PFSK-1 (cell line): ENCODE results near the gene AIF1L.

ENCODE experiments used
- FOXP2 ChIP-seq: optimal IDR thresholded peaks from 2 replicates; pipeline ENCODE3; 2011; ENCODE audit warnings: borderline replicate concordance, control low read depth, inconsistent platforms; ENCODE audit not compliant: insufficient read depth; ENCODE audit errors: extremely low read length, extremely low read depth
- POLR2AphosphoS5 ChIP-seq: IDR thresholded peaks from 2 replicates; pipeline ENCODE4 v1.6.1; 2012; ENCODE audit warnings: low read depth, mild to moderate bottlenecking, control low read depth, low read length, moderate library complexity
- REST ChIP-seq, 2 experiments: IDR thresholded peaks; 2 replicates each; pipeline versions ENCODE4 v1.6.1 to v1.8.0; 2011 to 2012; ENCODE audit warnings: low read depth in 2 of 2, low read length in 2 of 2, control low read depth in 1 of 2, inconsistent platforms in 1 of 2, mild to moderate bottlenecking in 1 of 2, moderate library complexity in 1 of 2; ENCODE audit not compliant: insufficient read depth in 1 of 2
- SIN3A ChIP-seq: IDR thresholded peaks from 2 replicates; pipeline ENCODE4 v1.6.1; 2012; ENCODE audit warnings: mild to moderate bottlenecking, low read length, moderate library complexity, borderline replicate concordance; ENCODE audit not compliant: insufficient read depth
- TAF1 ChIP-seq: IDR thresholded peaks from 2 replicates; pipeline ENCODE4 v1.6.1; 2012; ENCODE audit warnings: low read length, control low read depth, borderline replicate concordance; ENCODE audit not compliant: insufficient read depth

The AIF1L gene

DNA sequence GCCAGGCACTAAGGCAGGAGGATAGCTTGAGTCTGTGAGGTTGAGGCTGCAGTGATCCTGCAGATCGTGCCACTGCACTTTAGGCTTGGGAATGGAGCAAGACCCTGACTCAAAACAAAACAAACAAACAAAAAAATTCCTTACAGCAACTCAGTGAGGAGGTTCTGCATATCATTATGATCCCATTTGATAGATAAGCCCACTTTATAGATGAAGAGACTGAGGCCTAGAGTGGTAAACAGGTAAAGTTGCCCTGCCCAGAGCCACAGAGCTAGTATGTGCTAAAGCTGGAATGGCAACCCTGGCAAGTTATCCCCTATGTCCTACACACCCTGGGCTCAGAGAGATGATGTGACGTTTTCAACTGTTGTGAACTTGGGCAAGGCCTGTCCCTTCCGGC is 7.2 kb downstream of the AIF1L start:
- no peak for TF ChIP-seq POLR2AphosphoS5
- no peak for TF ChIP-seq SIN3A
- TF ChIP-seq REST (IDR thresholded peaks at IDR 0.05; ENCODE audit: insufficient read depth in 1 of 2, low read depth in 2 of 2, low read length in 2 of 2): no peak
- TF ChIP-seq TAF1: no peak
- no peak for TF ChIP-seq FOXP2

DNA sequence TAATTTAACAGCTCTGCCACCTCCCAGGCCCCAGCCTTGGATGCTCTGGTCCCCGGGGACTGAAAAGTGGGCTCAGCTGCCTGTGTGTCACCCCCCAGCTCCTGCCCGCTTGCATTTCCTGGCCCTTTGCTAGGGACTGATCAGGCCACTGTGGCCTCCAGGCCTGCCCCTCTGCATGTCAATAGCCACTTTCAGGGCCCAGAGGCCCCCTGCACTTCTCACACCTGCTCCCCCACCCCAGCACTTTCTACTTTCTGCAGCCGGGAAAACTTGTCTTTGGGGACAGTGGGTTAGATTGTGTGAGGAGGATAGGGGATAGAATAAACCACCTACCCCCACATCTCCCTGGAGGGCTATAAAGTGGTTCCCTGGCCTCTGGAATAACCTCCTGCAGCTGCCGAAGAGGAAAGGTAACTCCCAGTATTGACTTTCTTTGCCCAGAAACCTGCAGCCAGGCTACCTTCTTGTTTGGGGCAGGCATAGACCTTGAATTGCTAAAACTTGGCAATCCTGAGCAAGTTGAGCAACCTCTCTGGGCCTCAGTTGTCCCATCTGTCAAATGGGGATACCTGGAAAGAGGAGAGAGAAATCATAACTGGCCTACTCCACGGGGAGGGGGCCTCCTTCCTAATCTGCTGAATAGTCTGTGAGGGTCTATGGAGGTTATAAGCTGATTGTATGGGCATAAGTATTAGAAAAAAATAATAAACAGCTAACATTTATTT is 7.8 kb downstream of the AIF1L start:
- TF ChIP-seq TAF1 (no peak), FOXP2 (no peak), SIN3A (no peak), REST (IDR thresholded peaks at IDR 0.05; ENCODE audit: insufficient read depth in 1 of 2, low read depth in 2 of 2, low read length in 2 of 2) (no peak), POLR2AphosphoS5 (no peak)

- TF ChIP-seq REST (IDR thresholded peaks at IDR 0.05; ENCODE audit: insufficient read depth in 1 of 2, low read depth in 2 of 2, low read length in 2 of 2): no peak
These were observed 9.6 kb downstream of the AIF1L start for GRCh38 chr9:131105952-131106351.

GRCh38 chr9:131107760-131108159 is 11.4 kb downstream of the AIF1L start:
- no peak for TF ChIP-seq TAF1
- no peak for TF ChIP-seq FOXP2
- TF ChIP-seq REST (IDR thresholded peaks at IDR 0.05; ENCODE audit: insufficient read depth in 1 of 2, low read depth in 2 of 2, low read length in 2 of 2): no peak
- no peak for TF ChIP-seq POLR2AphosphoS5
- no peak for TF ChIP-seq SIN3A

DNA sequence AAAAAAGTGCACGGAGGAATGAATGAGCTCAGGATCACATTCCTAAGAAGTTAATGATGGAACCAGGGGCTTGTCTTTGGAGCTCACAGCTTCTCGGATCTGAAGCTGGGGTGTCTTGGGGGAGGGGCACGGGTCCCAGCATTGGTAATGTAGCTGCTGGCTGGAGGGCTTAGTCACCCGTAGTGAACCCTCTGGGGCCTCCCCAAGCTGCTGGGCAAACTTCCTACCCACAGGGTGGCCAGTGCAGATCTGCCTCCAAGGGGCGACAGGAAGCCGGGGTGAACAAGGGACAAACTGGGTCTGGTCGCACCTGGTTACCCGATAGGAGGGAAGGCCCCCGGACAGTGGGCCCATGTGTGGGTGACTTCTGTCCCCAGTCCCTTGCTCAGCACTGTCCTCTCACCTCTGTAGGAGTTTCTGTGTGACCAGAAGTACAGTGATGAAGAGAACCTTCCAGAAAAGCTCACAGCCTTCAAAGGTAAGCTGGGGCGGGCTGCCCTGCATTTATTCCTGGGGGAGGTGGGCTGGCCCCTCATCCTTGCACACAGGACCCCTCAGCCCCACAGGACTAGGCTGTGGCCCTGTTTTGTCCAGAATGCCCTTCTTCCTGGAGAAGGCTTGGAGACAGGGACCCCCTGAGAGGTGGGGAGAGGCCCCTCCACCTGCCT is 15.0 kb downstream of the AIF1L start:
- TF ChIP-seq REST (IDR thresholded peaks at IDR 0.05; ENCODE audit: insufficient read depth in 1 of 2, low read depth in 2 of 2, low read length in 2 of 2): no peak
- TF ChIP-seq TAF1: no peak
- TF ChIP-seq SIN3A: no peak
- no peak for TF ChIP-seq FOXP2
- TF ChIP-seq POLR2AphosphoS5: no peak
